H9 (cell line): ENCODE data around the gene PROCA1. TPM values are rescaled to one million over a fixed set of nuclear protein-coding genes. Genes with fewer than 3 reads are reported as not detected.

Experiments used
- DNase-seq: peaks from one replicate; pipeline ENCODE4 v3.0.0-alpha.2; 2017
- H2AFZ ChIP-seq: one replicate; pipeline ENCODE4 v1.6.1; 2013; ENCODE audit warnings: mild to moderate bottlenecking, low read length, control low read depth, moderate library complexity
- H2AK5ac ChIP-seq: 2 replicates; pipeline ENCODE4 v1.6.1; 2013; ENCODE audit warnings: low read length, control low read depth, mixed read lengths; ENCODE audit not compliant: insufficient read length
- H2BK120ac ChIP-seq: one replicate; pipeline ENCODE4 v1.6.1; 2013; ENCODE audit warnings: low read depth, mild to moderate bottlenecking, low read length, control low read depth, inconsistent platforms; ENCODE audit not compliant: poor library complexity, severe bottlenecking
- H2BK12ac ChIP-seq: 2 replicates; pipeline ENCODE4 v1.6.1; 2013; ENCODE audit warnings: low read length, control low read depth, mixed read lengths, low read depth; ENCODE audit not compliant: insufficient read length
- H2BK15ac ChIP-seq: 2 replicates; pipeline ENCODE4 v1.6.1; 2013; ENCODE audit warnings: low read depth, low read length, control low read depth
- H2BK20ac ChIP-seq: one replicate; pipeline ENCODE4 v1.6.1; 2013; ENCODE audit warnings: low read depth, mild to moderate bottlenecking, low read length, control low read depth, inconsistent platforms; ENCODE audit not compliant: poor library complexity, severe bottlenecking
- H2BK5ac ChIP-seq: 2 replicates; pipeline ENCODE4 v1.6.1; 2013; ENCODE audit warnings: low read length, control low read depth, mixed read lengths; ENCODE audit not compliant: insufficient read length
- H3K14ac ChIP-seq: 2 replicates; pipeline ENCODE4 v1.6.1; 2013; ENCODE audit warnings: low read length, control low read depth; ENCODE audit not compliant: insufficient read depth
- H3K18ac ChIP-seq: 2 replicates; pipeline ENCODE4 v1.6.1; 2013; ENCODE audit warnings: low read depth, mild to moderate bottlenecking, mixed read lengths, low read length, control low read depth; ENCODE audit not compliant: insufficient read length
- H3K23ac ChIP-seq: 2 replicates; pipeline ENCODE4 v1.6.1; 2013; ENCODE audit warnings: low read length, control low read depth, mixed read lengths, low read depth; ENCODE audit not compliant: insufficient read length
- H3K23me2 ChIP-seq: 2 replicates; pipeline ENCODE4 v1.6.1; 2013; ENCODE audit warnings: low read depth, mild to moderate bottlenecking, mixed read lengths, low read length, control low read depth; ENCODE audit not compliant: insufficient read length, poor library complexity, severe bottlenecking
- H3K27ac ChIP-seq: 2 replicates; pipeline ENCODE4 v1.5.1; 2013; ENCODE audit warnings: low read length, control low read depth, mixed read lengths, low read depth; ENCODE audit not compliant: insufficient read length
- H3K27me3 ChIP-seq: 2 replicates; pipeline ENCODE4 v1.6.1; 2013; ENCODE audit warnings: low read length, control low read depth, inconsistent platforms; ENCODE audit not compliant: insufficient read depth
- H3K4ac ChIP-seq: 2 replicates; pipeline ENCODE4 v1.6.1; 2013; ENCODE audit warnings: low read depth, mild to moderate bottlenecking, control low read depth, inconsistent platforms, low read length, moderate library complexity
- H3K4me1 ChIP-seq: 2 replicates; pipeline ENCODE4 v1.6.1; 2013; ENCODE audit warnings: low read length, control low read depth, inconsistent platforms; ENCODE audit not compliant: insufficient read depth
- H3K4me2 ChIP-seq: 2 replicates; pipeline ENCODE4 v1.6.1; 2013; ENCODE audit warnings: low read length, control low read depth, mixed read lengths; ENCODE audit not compliant: insufficient read length, insufficient read depth
- H3K56ac ChIP-seq: 2 replicates; pipeline ENCODE4 v1.6.1; 2013; ENCODE audit warnings: low read depth, mild to moderate bottlenecking, mixed read lengths, low read length, control low read depth; ENCODE audit not compliant: insufficient read length
- H3K79me1 ChIP-seq: 2 replicates; pipeline ENCODE4 v1.6.1; 2013; ENCODE audit warnings: low read depth, mild to moderate bottlenecking, moderate library complexity, low read length, control low read depth, inconsistent platforms; ENCODE audit not compliant: insufficient read depth, poor library complexity, severe bottlenecking
- H3K79me2 ChIP-seq: 2 replicates; pipeline ENCODE4 v1.6.1; 2013; ENCODE audit warnings: low read length, control low read depth, inconsistent platforms; ENCODE audit not compliant: insufficient read depth
- H3K9ac ChIP-seq: 2 replicates; pipeline ENCODE4 v1.6.1; 2013; ENCODE audit warnings: low read length, control low read depth, mixed read lengths; ENCODE audit not compliant: insufficient read length; ENCODE audit errors: extremely low read depth
- H3K9me3 ChIP-seq: one replicate; pipeline ENCODE4 v1.6.1; 2013; ENCODE audit warnings: low read depth, low read length, inconsistent platforms; ENCODE audit not compliant: control insufficient read depth
- H3T11ph ChIP-seq: one replicate; pipeline ENCODE4 v1.6.1; 2013; ENCODE audit warnings: mild to moderate bottlenecking, low read length, control low read depth, inconsistent platforms
- H4K20me1 ChIP-seq: one replicate; pipeline ENCODE4 v1.6.1; 2013; ENCODE audit not compliant: control insufficient read depth, insufficient read length, insufficient read depth
- H4K5ac ChIP-seq: 2 replicates; pipeline ENCODE4 v1.6.1; 2013; ENCODE audit warnings: low read depth, mild to moderate bottlenecking, mixed read lengths, low read length, control low read depth; ENCODE audit not compliant: insufficient read length
- H4K8ac ChIP-seq: replicated peaks from 2 replicates; pipeline ENCODE4 v1.6.1; 2013; ENCODE audit warnings: low read length, control low read depth, mixed read lengths, low read depth; ENCODE audit not compliant: insufficient read length
- H4K91ac ChIP-seq: 2 replicates; pipeline ENCODE4 v1.6.1; 2013; ENCODE audit warnings: low read depth, mild to moderate bottlenecking, moderate library complexity, mixed read lengths, low read length, control low read depth; ENCODE audit not compliant: insufficient read length
- H3K27ac Mint-ChIP-seq, 3 experiments: 2 replicates in 2 of 3; 3 replicates in 1 of 3; pipeline ENCODE4 v1.8.0; 2020 to 2021; ENCODE audit warnings: mixed read lengths in 3 of 3, mild to moderate bottlenecking in 1 of 3, moderate library complexity in 1 of 3
- H3K27me3 Mint-ChIP-seq: 2 replicates; pipeline ENCODE4 v1.8.0; 2021; ENCODE audit warnings: low read depth, mild to moderate bottlenecking, moderate library complexity, mixed read lengths
- H3K36me3 Mint-ChIP-seq, 3 experiments: 2 replicates in 2 of 3; 3 replicates in 1 of 3; pipeline ENCODE4 v1.8.0; 2020 to 2021; ENCODE audit warnings: low read depth in 3 of 3, mixed read lengths in 3 of 3; ENCODE audit not compliant: insufficient read depth in 1 of 3
- H3K4me1 Mint-ChIP-seq, 2 experiments: 2 replicates each; pipeline ENCODE4 v1.8.0; 2020; ENCODE audit warnings: mixed read lengths in 2 of 2
- H3K4me3 Mint-ChIP-seq, 2 experiments: 2 replicates in 1 of 2; 3 replicates in 1 of 2; pipeline ENCODE4 v1.8.0; 2020 to 2021; ENCODE audit warnings: mild to moderate bottlenecking in 2 of 2, mixed read lengths in 2 of 2, moderate library complexity in 1 of 2
- H3K9me3 Mint-ChIP-seq, 2 experiments: 2 replicates in 1 of 2; 3 replicates in 1 of 2; pipeline ENCODE4 v1.8.0; 2020; ENCODE audit warnings: mild to moderate bottlenecking in 2 of 2, mixed read lengths in 2 of 2, moderate library complexity in 1 of 2
- WGBS: extraction: QIAGEN DNeasy Blood & Tissue Kit; methylation state at CpG from one replicate; pipeline ENCODE4 v1.1.7; 2013; ENCODE audit warnings: missing lambda C conversion rate, low lambda C conversion rate, mixed read lengths; ENCODE audit not compliant: insufficient read length; ENCODE audit errors: extremely low coverage; 5-methylcytosine and 5-hydroxymethylcytosine counted together
- total RNA-seq: library from RNA; stranded (reverse); gene quantifications from 2 replicates; pipeline ENCODE4 v1.2.1, GENCODE V29; 2021
- TF ChIP-seq, protein P1 (sequence below): fragments of 200-600 bp; sonication (generic); conservative IDR thresholded peaks from 3 replicates; pipeline ENCODE4 v1.8.0; 2021; ENCODE audit warnings: antibody characterized with exemption, mild to moderate bottlenecking

Gene PROCA1
- total RNA-seq, 1 experiment from 2014 or later: 15.0 TPM

DNA sequence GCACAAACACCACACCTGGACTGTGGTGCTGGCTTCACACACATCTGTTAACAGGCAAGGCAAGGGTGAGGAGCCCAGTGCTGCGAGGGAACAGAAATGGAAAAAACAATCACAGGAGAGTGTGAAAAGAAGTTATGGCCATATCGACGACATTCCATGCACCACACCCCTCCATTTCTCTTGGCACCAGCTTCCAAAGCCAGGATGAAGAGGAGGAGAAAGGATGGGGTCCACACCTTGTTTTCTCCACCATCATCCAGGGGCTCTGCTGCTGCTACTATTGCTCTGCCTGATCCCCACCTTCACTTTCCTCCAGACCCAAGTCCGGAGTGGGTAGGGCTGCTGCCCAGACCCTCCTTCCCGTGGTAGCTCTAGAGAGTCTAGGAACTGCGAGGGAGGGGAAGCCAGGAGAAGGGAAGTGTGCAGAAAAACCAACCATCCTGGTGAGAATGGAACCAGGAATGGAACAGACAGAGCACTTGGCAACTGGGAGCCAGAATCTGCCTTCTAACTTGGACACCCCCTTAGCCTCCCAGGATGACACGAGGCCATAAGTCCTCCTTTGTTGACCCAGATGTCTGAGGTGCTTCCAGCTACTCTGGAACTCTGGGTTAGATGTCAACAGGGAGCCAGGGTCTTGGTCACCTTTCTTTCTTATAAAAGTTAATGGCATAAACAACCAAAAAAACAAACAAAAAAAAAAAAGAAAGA is 1.2 kb upstream of the PROCA1 start:
- H3K23ac ChIP-seq: no peak overlapping the region
- no peak overlapping the region for H2AK5ac ChIP-seq
- no peak overlapping the region for H2BK12ac ChIP-seq
- H2AFZ ChIP-seq: no peak overlapping the region
- no peak overlapping the region for H3K4ac ChIP-seq
- peak overlapping the region; percentile 4 for H3K27ac ChIP-seq
- no peak for DNase-seq
- H3K18ac ChIP-seq: no peak overlapping the region
- Mint-ChIP-seq H3K4me1 (peaks cover 19 to 31% of the 10 kb centered on the region in 2 experiments), H3K27ac (peak overlapping the region; percentile 87 to 98 (median 89)), H3K4me3 (peak overlapping the region; percentile 89 to 96), H3K36me3 (peaks cover 23 to 43% (median 29%) of the 10 kb centered on the region in 3 experiments; a peak in 6 of 7 replicates), H3K27me3 (no peaks in the 10 kb centered on the region), H3K9me3 (no peaks in the 10 kb centered on the region)
- no peaks in the 10 kb centered on the region for H4K20me1 ChIP-seq
- no peak overlapping the region for H3K14ac ChIP-seq
- no peaks in the 10 kb centered on the region for H3K27me3 ChIP-seq
- no peak overlapping the region for H2BK120ac ChIP-seq
- peaks cover 21% of the 10 kb centered on the region for H3K23me2 ChIP-seq
- no peak overlapping the region for H2BK20ac ChIP-seq
- H4K5ac ChIP-seq: no peak overlapping the region
- WGBS: no CpG with 5 or more reads among the region's 7 CpGs
- no peak overlapping the region for H2BK5ac ChIP-seq
- H3K4me2 ChIP-seq: peak overlapping the region; percentile 44
- peaks cover 3% of the 10 kb centered on the region; the same call in 1 of the 2 replicates for H3K4me1 ChIP-seq
- TF ChIP-seq, protein P1, sequence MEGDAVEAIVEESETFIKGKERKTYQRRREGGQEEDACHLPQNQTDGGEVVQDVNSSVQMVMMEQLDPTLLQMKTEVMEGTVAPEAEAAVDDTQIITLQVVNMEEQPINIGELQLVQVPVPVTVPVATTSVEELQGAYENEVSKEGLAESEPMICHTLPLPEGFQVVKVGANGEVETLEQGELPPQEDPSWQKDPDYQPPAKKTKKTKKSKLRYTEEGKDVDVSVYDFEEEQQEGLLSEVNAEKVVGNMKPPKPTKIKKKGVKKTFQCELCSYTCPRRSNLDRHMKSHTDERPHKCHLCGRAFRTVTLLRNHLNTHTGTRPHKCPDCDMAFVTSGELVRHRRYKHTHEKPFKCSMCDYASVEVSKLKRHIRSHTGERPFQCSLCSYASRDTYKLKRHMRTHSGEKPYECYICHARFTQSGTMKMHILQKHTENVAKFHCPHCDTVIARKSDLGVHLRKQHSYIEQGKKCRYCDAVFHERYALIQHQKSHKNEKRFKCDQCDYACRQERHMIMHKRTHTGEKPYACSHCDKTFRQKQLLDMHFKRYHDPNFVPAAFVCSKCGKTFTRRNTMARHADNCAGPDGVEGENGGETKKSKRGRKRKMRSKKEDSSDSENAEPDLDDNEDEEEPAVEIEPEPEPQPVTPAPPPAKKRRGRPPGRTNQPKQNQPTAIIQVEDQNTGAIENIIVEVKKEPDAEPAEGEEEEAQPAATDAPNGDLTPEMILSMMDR: no peak
- no peak overlapping the region for H4K91ac ChIP-seq
- H3K79me2 ChIP-seq: peaks cover 10% of the 10 kb centered on the region; the same call in 1 of the 2 replicates
- H3K79me1 ChIP-seq: peaks cover 4% of the 10 kb centered on the region
- H3K56ac ChIP-seq: no peak overlapping the region
- no peak overlapping the region for H4K8ac ChIP-seq
- H3K9me3 ChIP-seq: no peaks in the 10 kb centered on the region
- H3K9ac ChIP-seq: no peak overlapping the region
- H2BK15ac ChIP-seq: no peak overlapping the region
- no peak overlapping the region for H3T11ph ChIP-seq
